ENCODE data around the gene IFFO2.

IFFO2 gene

DNA sequence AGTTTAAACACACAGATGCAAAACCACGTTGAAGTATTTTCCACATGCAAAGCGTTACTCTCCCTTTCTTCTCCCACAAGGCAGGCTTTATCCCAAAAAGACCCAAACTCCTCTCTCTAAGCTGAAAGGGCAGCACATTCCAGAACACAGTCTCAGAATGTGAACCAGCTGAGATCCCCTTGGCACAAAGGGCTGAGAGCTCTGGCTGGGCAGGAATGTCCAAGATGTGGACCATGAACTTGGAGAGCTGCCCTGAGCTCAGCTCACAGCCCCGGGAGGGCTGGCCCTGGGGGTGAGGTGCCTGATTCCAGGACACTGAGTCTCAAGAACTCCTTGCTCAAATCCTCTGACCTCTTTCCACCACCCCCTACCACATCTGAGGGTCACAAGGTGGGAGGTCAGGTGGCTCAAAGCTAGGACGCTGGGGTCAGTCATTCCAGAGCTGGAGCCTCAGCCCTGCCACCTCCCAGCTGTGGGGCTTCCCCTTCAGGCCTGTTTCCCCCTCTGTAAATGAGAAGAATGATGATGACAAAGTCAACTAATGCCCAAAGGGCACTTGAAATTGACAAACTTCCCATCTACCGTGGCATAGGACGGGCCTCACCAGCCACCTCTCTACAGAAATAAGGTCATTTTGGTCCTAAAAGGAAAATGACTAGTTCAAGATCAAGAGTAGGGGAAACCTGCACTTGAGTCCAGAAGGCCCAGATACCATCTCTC, 65.6 kb downstream of the IFFO2 start:
- no peak for DNase-seq

- DNase-seq: no peak
These were observed 70.5 kb downstream of the IFFO2 start for GRCh38 chr1:18886003-18886335.

- no peak for DNase-seq
These were observed 71.0 kb downstream of the IFFO2 start for GRCh38 chr1:18885311-18886002.

GRCh38 chr1:18884727-18885126, 71.7 kb downstream of the IFFO2 start:
- DNase-seq: no peak

DNA sequence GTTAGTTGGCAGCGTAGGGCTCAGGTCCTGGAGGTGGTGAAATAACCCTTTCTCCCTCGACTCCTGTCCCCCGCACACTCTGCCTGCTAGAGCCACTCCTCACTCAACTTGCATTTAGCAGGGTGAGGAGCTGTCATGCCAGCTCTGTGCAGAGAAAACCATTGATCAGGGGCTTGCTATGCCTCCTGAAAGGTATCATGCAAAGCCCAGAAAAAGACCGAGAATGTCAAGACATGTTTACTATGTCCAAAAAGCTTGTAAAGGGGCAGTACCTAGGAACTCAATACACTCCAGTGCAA, 72.1 kb downstream of the IFFO2 start:
- DNase-seq: no peak

DNA sequence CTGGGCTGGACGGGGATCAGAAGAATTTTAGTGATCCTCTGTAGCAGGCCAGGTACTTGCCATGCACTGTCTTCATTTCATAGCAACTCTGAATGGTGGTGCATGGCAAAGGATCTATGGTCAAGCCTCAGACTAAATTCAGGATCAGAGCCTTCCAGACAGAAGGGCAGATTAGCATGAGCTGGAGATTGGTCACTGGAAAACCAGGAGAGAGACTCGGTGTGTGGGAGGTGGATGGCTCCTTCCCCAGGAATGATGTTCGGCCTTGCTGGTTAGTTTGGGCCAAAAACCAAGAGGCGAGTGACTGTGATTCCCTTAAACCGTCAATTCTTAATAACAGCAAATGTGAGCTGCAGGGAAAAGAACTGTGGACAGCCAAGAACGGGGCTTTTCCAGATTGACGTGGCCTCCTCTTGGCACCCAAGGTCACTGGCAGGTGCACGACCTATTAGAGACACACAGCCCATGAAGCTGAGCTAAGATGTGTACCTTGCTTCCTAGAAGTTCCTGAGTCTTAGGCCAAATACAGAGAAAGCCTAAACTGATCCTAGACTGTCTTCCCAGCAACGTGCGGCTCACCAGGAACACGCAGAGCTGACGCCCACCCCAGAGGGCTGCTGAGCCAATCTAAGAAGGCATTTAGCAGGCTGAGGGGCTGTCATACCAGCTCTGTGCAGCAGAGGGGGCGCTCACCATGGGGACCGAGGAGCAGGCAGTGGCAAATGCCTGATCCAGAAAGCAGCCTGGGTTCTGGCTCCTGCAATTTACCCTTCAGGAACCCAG, 72.6 kb downstream of the IFFO2 start:
- DNase-seq: no peak

- DNase-seq: no peak
These were observed 73.4 kb downstream of the IFFO2 start for GRCh38 chr1:18883079-18883478.

- DNase-seq: no peak
These were observed 74.0 kb downstream of the IFFO2 start for GRCh38 chr1:18882486-18882885.

GRCh38 chr1:18881642-18882431, 74.6 kb downstream of the IFFO2 start:
- no peak for DNase-seq

DNA sequence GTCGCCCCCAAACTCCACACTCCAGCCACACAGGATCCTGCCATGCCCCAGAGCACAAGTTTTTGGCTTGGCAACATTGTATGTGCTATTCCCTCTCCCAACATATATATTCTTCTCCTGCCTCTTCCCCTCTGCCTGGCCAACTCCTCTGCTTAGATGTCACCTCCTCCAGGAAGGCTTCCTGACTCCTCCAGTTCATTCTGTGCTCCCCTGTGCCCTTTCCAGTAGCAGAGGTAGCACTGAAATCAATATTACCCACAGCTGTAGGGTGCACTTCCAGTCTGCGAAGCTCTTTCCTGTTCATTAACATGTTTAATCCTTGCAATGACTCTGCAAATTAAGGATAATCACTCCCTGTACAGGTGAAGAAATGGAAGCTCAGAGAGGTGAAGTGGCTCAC, 75.3 kb downstream of the IFFO2 start:
- DNase-seq: no peak

GRCh38 chr1:18880585-18880984, 75.9 kb downstream of the IFFO2 start:
- DNase-seq: no peak

DNA sequence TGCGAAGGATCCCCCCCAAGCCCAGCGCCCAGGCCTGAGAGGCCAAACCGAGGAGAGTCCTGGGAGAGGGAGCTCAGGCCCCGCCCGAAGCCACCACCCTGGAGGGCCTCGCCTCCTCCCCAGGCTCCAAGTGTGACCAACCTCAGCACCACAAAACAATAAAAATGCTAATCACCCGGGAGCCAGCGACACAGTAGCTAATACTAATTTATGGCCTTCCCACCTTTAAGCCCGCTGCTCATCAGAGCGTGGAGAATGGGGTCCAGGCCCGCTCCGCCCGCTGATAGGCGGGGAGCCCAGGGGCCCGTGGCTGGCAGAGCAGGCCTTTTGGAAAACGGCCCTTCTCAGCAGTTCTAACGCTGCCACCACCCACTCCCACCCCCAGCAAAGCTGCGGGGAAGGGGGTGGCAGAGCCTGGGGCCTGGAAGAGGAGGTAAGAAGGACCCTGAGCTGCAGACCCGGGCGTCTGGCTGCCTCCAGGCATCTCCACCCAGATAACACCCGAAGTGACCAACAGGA, 76.6 kb downstream of the IFFO2 start:
- DNase-seq: no peak

- DNase-seq: no peak
These were observed 77.2 kb downstream of the IFFO2 start for GRCh38 chr1:18879215-18879790.

DNA sequence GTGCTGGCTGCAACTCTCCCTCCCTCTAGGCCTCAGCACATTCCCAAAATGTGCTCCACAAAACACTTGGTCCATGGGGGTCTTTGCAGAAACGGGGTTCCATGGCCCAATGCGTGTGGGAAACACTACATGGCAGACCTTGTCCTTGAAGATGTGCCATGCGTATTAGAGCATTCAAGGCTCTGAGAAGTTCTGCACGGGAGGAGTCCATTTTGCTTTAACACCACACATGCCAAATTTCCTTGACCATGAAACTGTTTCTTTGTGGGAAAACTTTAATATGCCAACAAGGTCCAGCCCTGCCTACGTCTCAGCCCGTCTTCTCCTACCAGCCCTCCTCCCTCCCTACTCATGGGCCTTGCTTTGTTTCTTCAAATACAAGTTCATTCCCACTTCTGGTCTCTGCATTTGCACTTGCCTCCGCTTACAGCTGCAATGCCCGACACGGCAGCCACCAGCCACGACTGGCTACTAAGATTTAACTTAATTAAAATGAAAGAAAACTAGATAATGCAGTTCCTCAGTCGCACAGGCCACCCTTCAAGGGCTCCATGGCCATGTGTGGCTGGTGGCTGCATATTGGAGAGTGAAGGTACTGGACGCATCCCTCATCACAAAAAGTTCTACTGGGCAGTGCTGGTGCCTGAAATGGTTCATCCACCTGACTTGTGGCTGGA, 77.8 kb downstream of the IFFO2 start:
- DNase-seq: no peak

GRCh38 chr1:18877282-18877681, 79.2 kb downstream of the IFFO2 start:
- DNase-seq: no peak

DNA sequence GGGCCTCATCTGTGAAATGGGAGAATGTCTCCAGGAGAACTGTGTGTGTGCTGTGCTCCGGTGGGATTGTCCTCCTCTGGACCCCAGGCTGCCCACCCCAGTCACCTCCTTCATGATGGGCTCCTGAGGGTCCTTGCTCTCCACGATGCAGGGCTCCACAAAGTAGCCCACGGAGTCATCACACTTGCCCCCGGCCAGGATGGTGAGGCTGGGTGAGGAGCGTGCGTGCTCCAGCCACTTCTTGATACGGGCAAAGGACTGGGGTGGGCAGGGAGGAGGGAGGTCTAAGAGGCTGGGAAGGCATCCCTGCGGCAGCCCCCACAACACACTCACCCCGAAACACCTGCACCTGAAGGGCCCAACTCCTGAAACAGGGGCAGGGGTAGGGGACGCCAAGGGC, 80.3 kb downstream of the IFFO2 start:
- DNase-seq: no peak

- no peak for DNase-seq
These were observed 80.7 kb downstream of the IFFO2 start for GRCh38 chr1:18875796-18876128.

DNA sequence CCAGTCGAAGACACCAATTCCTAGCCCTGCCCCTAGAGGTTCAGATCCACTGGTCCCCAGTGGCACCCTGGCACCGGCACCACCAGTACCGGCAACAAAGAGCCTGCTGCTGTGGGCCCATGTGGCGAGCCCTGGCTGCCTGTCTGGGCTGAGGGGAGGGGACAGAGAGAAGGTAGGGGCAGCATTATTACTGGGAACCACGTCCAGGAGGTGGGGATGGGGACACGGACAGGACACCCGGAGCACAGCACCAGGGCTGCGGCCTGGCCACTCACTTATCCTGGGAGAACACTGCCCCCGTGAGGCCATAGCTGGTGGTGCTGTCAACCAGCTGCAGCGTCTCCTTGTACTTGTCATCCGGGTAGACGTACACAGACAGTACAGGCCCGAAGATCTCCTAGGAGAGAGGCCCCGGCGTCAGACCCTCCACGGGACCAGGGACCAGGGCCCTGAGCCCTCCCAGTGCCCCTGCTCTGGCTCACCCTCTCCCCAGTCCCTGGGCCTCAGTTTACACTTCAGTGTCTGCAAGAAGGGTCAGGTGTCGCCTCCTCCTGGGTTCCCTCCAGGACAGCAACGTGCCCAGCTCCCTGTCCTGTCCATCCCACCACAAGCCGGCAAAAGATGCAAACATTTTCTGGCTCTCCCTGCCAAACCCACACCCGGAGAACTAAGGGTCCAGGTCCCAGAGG, 81.2 kb downstream of the IFFO2 start:
- DNase-seq: no peak

DNA sequence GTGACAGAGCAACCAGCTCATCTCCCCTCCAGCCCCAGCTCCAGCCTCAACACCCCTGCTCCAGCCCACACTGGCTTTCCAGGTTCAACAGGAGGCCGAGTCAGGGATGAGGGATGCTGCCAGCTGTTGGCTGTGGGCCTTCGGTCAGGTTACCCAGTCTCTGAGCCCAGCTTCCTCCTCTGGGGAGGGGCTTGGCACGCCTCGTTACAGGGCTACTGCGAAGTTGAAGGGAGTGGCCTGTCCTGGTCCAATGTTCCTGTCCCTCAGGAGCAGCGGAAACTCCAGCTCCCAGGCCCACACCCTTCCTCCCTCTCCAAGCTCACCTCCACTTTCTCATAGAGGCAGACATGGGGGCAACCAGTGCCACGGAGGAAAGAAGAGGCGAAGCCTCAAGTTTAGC, 81.9 kb downstream of the IFFO2 start:
- no peak for DNase-seq

DNA sequence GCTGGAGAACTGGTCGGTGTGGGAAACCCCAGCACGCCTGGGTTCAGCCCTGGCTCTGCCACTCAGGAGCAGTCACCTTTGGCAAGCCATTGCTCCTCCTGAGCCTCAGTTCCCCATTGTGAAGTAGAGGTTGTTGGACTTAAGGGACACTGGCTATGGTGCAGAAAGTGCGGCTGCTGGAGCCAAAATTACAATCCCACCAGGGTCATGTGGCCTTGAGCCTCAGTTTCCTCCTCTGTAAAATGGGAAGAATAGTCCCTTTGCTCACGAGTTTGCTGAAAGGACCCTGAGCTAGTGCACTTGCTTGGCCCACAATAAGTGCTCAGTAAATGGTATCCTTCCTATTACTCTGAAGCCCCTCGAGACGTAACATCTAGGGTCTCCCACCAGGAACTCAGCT, 82.4 kb downstream of the IFFO2 start:
- DNase-seq: no peak

DNA sequence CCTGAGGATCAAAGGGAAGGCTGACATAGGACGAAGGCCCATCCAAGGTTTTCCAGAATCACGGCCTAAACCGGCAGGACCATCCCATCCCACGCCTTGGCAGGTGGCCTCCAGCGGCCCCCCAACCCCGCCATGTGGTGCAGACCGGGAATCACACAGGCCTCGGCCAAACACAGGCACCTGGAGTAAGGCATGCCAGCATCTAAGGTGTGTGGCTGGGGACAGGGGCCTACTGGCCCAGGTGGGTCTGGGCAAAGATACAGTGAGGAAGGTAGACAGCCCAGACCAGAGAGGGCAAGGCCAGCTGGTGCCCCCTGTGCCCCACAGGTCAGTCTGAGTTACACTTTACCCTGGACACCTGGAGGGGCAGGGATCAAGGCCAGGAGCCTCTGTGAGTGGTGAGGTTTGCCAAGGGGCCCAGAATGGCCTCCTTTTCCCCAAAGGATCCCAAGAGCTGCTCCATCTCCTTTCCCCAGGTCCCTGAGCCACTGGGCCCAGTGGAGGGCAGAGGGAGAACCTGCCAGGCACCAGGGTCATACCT, 84.3 kb downstream of the IFFO2 start:
- no peak for DNase-seq

Data from cortex of kidney (tissue), 1 donor.